DOHH2 (cell line): ENCODE measurements around the gene COMT.

Experiments
- CTCF ChIP-seq: fragments of 200-600 bp; sonication (generic); IDR thresholded peaks from one replicate; pipeline ENCODE4 v1.5.1; 2014; ENCODE audit warnings: antibody characterized with exemption, mild to moderate bottlenecking, low read depth, low read length; ENCODE audit not compliant: poor library complexity, severe bottlenecking
- EZH2phosphoT487 ChIP-seq: fragments of 200-600 bp; sonication (generic); IDR thresholded peaks from 2 replicates; pipeline ENCODE4 v1.6.1; 2017; ENCODE audit warnings: borderline replicate concordance, mild to moderate bottlenecking, antibody characterized with exemption, low read length, moderate library complexity, mixed read lengths

GRCh38 chr22:19979712-19980493 lies 38.3 kb downstream of the COMT start:
- TF ChIP-seq CTCF (no peak), EZH2phosphoT487 (no peak)
